Peyer's patch (tissue), 4 donors: Measurements from ENCODE around the gene RAET1G. TPM values are rescaled to one million over a fixed set of nuclear protein-coding genes. Genes with fewer than 3 reads are reported as not detected.
"Not testable (repeated sequence)": the region's sequence is repeated elsewhere in the genome, so short reads cannot be mapped to it uniquely, and the experiment has no call there.

Source experiments
- DNase-seq, 3 donors: peaks; one replicate each; pipeline ENCODE4 v3.0.0-alpha.2; 2017 to 2019
- H3K27ac ChIP-seq, 4 donors: fragments of 200-600 bp; sonication (generic); one replicate each; pipeline ENCODE4 v1.5.1; 2016 to 2019
- H3K27me3 ChIP-seq, 2 donors: fragments of 200-600 bp; sonication (generic); one replicate each; pipeline ENCODE4 v1.5.1; 2019
- H3K36me3 ChIP-seq, 3 donors: fragments of 200-600 bp; sonication (generic); one replicate each; pipeline ENCODE4 v1.5.1; 2016 to 2019
- H3K4me1 ChIP-seq, 4 donors: fragments of 200-600 bp; sonication (generic); one replicate each; pipeline ENCODE4 v1.5.1; 2016 to 2019
- H3K4me3 ChIP-seq, 4 donors: fragments of 200-600 bp; sonication (generic); 1 replicate in 3 of 4; 2 replicates in 1 of 4; pipeline ENCODE4 v1.5.1; 2016 to 2019; ENCODE audit warnings: mild to moderate bottlenecking in 1 of 4
- H3K9me3 ChIP-seq, 4 donors: fragments of 200-600 bp; sonication (generic); one replicate each; pipeline ENCODE4 v1.5.1; 2016 to 2019; ENCODE audit warnings: mild to moderate bottlenecking in 1 of 4
- POLR2A ChIP-seq, 2 donors: fragments of 450-650 bp; IDR thresholded peaks; one replicate each; pipeline ENCODE4 v1.5.1; 2017; ENCODE audit warnings: antibody characterized with exemption in 2 of 2, mild to moderate bottlenecking in 2 of 2, moderate library complexity in 2 of 2
- total RNA-seq, 4 donors: library from RNA; depleted of rRNA; stranded (reverse); fragments of >200 nt; gene quantifications; one replicate each; pipeline ENCODE4 v1.1.0, GENCODE V29; 2016
- TF ChIP-seq, protein P1 (sequence below), 6 experiments: fragments of 450-650 bp in 4 of 6; fragments of 200-600 bp in 2 of 6; sonication (generic) in 1 of 6; IDR thresholded peaks; one replicate each; pipeline ENCODE4 v1.5.1; 2017 to 2019; ENCODE audit warnings: antibody characterized with exemption in 6 of 6, mild to moderate bottlenecking in 3 of 6, moderate library complexity in 1 of 6

RAET1G gene
- total RNA-seq, 4 donors from 2014 or later = not detected

GRCh38 chr6:149951096-149951495 lies 28.2 kb upstream of the RAET1G start:
- Histone ChIP-seq H3K36me3 (no peaks in the 10 kb centered on the region), H3K27ac (no peak overlapping the region), H3K4me1 (peaks cover 0 to 7% (median 0%) of the 10 kb centered on the region in 4 donors), H3K4me3 (no peak overlapping the region), H3K9me3 (no peaks in the 10 kb centered on the region), H3K27me3 (peaks cover 0 to 20% of the 10 kb centered on the region in 2 donors)
- TF ChIP-seq POLR2A (IDR thresholded peaks at IDR 0.05) = no peak
- TF ChIP-seq, protein P1, sequence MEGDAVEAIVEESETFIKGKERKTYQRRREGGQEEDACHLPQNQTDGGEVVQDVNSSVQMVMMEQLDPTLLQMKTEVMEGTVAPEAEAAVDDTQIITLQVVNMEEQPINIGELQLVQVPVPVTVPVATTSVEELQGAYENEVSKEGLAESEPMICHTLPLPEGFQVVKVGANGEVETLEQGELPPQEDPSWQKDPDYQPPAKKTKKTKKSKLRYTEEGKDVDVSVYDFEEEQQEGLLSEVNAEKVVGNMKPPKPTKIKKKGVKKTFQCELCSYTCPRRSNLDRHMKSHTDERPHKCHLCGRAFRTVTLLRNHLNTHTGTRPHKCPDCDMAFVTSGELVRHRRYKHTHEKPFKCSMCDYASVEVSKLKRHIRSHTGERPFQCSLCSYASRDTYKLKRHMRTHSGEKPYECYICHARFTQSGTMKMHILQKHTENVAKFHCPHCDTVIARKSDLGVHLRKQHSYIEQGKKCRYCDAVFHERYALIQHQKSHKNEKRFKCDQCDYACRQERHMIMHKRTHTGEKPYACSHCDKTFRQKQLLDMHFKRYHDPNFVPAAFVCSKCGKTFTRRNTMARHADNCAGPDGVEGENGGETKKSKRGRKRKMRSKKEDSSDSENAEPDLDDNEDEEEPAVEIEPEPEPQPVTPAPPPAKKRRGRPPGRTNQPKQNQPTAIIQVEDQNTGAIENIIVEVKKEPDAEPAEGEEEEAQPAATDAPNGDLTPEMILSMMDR (IDR thresholded peaks at IDR 0.05) = no peak
- DNase-seq = no peak

- H3K27me3 ChIP-seq = peaks cover 0 to 13% of the 10 kb centered on the region in 2 donors
- peak in 1 of 3 donors; percentile 58 for DNase-seq
- H3K36me3 ChIP-seq = no peaks in the 10 kb centered on the region
- TF ChIP-seq, protein P1 (IDR thresholded peaks at IDR 0.05) = no peak
- TF ChIP-seq POLR2A (IDR thresholded peaks at IDR 0.05) = no peak
- H3K9me3 ChIP-seq = no peaks in the 10 kb centered on the region
- H3K27ac ChIP-seq = no peak overlapping the region
- peaks cover 0 to 7% (median 0%) of the 10 kb centered on the region in 4 donors for H3K4me1 ChIP-seq
- no peak overlapping the region for H3K4me3 ChIP-seq
Observed at GRCh38 chr6:149950423-149950822, 27.5 kb upstream of the RAET1G start.

GRCh38 chr6:149948616-149949015 lies 25.7 kb upstream of the RAET1G start:
- Histone ChIP-seq H3K27ac (no peak overlapping the region), H3K27me3 (peaks cover 0 to 3% of the 10 kb centered on the region in 2 donors), H3K4me3 (no peak overlapping the region), H3K9me3 (no peaks in the 10 kb centered on the region), H3K36me3 (no peaks in the 10 kb centered on the region), H3K4me1 (no peaks in the 10 kb centered on the region)
- no peak for DNase-seq
- TF ChIP-seq, protein P1 (IDR thresholded peaks at IDR 0.05) = no peak
- no peak for TF ChIP-seq POLR2A (IDR thresholded peaks at IDR 0.05)

DNA sequence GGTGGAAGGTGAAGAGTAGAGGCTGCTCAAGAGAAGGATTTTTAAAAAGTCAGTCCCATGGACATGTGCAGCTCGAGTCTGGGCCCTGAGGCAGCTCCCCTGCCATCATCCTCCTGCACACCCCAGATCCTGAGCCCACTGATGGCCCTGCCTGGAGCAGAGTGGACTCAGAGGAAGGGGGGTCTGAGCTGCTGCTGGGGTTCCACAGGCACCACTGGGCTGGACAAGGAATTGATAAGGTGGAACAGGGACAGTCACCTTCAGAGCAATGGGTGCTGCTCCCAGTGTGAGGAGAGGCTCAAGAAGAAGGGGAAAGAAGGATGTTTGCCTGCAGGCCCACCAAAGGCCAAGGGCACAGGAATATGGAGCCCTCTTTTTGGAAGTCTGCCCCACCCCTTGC lies 25.1 kb upstream of the RAET1G start:
- TF ChIP-seq, protein P1 (IDR thresholded peaks at IDR 0.05) = no peak
- TF ChIP-seq POLR2A (IDR thresholded peaks at IDR 0.05) = no peak

DNA sequence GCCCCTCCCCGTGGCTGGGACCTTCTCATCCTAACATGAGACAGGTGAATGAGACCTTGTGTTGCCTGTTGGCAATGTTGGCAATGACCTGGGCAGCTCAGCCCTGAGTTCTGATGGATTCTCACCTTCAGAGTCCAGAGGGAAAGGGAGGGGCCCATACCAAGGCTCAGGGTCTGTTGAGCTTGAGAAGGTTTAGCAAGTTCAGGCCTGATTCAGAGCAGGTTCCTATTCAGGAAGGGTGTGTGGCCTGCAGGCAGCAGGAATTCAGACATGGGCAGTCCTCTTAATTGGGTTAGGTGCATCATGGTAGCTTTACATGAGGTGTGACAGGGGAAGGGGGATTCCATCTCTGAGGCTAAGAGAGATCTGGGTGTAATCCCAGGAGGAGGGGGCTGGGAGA lies 24.6 kb upstream of the RAET1G start:
- H3K27me3 ChIP-seq, H3K36me3 ChIP-seq, DNase-seq, H3K27ac ChIP-seq, H3K4me3 ChIP-seq, H3K4me1 ChIP-seq, H3K9me3 ChIP-seq: not testable (repeated sequence)

More for the DNA sequence above, 25.1 kb upstream of the RAET1G start:
- Histone ChIP-seq H3K9me3 (no peaks in the 10 kb centered on the region), H3K36me3 (no peaks in the 10 kb centered on the region), H3K4me1 (no peaks in the 10 kb centered on the region), H3K27ac (no peak overlapping the region), H3K27me3 (no peaks in the 10 kb centered on the region), H3K4me3 (no peak overlapping the region)
- no peak for DNase-seq

DNA sequence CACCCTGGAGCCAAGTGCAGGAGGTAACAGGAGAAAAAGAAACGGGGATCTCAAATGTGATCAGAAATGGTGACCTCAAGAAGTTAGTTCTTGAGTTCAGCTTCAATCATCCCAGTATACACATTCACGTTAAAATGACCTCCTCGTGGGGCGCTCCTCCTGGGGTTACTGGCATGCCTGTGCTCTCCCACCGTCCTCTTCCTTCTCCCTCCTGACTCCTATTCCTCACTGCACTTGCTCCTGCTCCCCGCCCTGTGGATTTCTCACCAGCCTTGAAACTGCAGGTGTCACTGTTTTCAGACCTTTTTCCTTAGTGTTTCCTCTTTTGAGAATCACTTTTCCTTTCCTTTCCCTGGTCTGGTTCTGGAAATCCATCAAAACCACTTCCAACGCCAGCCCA lies 23.7 kb upstream of the RAET1G start:
- H3K36me3 ChIP-seq, H3K4me1 ChIP-seq, H3K27ac ChIP-seq, H3K27me3 ChIP-seq, H3K4me3 ChIP-seq, DNase-seq, H3K9me3 ChIP-seq: not testable (repeated sequence)

- H3K4me1 ChIP-seq = peaks cover 0 to 15% (median 1%) of the 10 kb centered on the region in 4 donors
- not testable (repeated sequence) for H3K27ac ChIP-seq, H3K27me3 ChIP-seq, H3K4me3 ChIP-seq, H3K36me3 ChIP-seq, DNase-seq, H3K9me3 ChIP-seq
Observed at GRCh38 chr6:149945276-149945675, 22.4 kb upstream of the RAET1G start.

DNA sequence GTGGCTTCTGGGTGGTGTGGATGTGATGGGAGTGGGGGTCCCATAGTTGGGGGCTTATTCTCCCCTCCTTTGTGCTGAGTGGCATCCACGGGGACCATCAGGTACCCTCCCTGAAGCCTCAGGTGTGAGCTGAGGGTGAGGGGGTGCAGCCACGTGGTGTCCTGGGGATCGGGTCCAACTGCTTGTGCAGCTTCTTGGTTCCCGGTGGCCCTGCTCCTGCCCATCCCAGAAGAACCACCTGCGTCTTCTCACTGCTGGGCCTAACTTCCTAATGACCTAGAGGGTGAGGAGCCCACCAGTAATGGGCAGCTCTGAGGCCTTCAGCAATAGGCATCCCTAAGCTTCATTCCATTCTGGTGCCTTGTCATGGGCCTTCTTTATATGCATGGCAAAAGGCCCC lies 20.4 kb upstream of the RAET1G start:
- H3K27ac ChIP-seq, H3K4me3 ChIP-seq, DNase-seq, H3K9me3 ChIP-seq, H3K36me3 ChIP-seq: not testable (repeated sequence)
- Histone ChIP-seq H3K4me1 (peaks cover 0 to 23% (median 8%) of the 10 kb centered on the region in 4 donors), H3K27me3 (peaks cover 0 to 21% of the 10 kb centered on the region in 2 donors)
